Measurements from ENCODE around the gene MATN1.

The MATN1 gene

GRCh38 chr1:30696831-30697230, 26.6 kb downstream of the MATN1 start:
- Histone ChIP-seq H3K27ac (no peak overlapping the region), H3K4me3 (ENCODE audit: low read depth, low read length) (no peak overlapping the region), H3K4me2 (ENCODE audit: low read length) (no peak overlapping the region), H3K9me3 (ENCODE audit: control insufficient read depth, low read length) (no peaks in the 10 kb centered on the region), H3K79me2 (no peaks in the 10 kb centered on the region), H3K9ac (no peak overlapping the region), H3K27me3 (ENCODE audit: control insufficient read depth, insufficient read depth, low read length) (no peaks in the 10 kb centered on the region), H3K4me1 (no peaks in the 10 kb centered on the region), H3K36me3 (ENCODE audit: control insufficient read depth, insufficient read depth, low read length) (no peaks in the 10 kb centered on the region), H2AFZ (no peak overlapping the region)
- TF ChIP-seq CTCF (IDR thresholded peaks at IDR 0.05), result no peak

GRCh38 chr1:30695439-30695841, 27.9 kb downstream of the MATN1 start:
- TF ChIP-seq CTCF (IDR thresholded peaks at IDR 0.05), result no peak
- Histone ChIP-seq H2AFZ (no peak overlapping the region), H3K9ac (no peak overlapping the region), H3K27me3 (ENCODE audit: control insufficient read depth, insufficient read depth, low read length) (no peaks in the 10 kb centered on the region), H3K79me2 (no peaks in the 10 kb centered on the region), H3K4me2 (ENCODE audit: low read length) (no peak overlapping the region), H3K4me3 (ENCODE audit: low read depth, low read length) (no peak overlapping the region), H3K9me3 (ENCODE audit: control insufficient read depth, low read length) (no peaks in the 10 kb centered on the region), H3K27ac (no peak overlapping the region), H3K4me1 (peaks cover 4% of the 10 kb centered on the region), H3K36me3 (ENCODE audit: control insufficient read depth, insufficient read depth, low read length) (no peaks in the 10 kb centered on the region)

- Histone ChIP-seq H3K27me3 (ENCODE audit: control insufficient read depth, insufficient read depth, low read length) (no peaks in the 10 kb centered on the region), H3K9ac (no peak overlapping the region), H3K4me1 (peaks cover 4% of the 10 kb centered on the region), H3K79me2 (no peaks in the 10 kb centered on the region), H3K27ac (no peak overlapping the region), H3K4me2 (ENCODE audit: low read length) (no peak overlapping the region), H2AFZ (no peak overlapping the region), H3K4me3 (ENCODE audit: low read depth, low read length) (no peak overlapping the region), H3K36me3 (ENCODE audit: control insufficient read depth, insufficient read depth, low read length) (no peaks in the 10 kb centered on the region), H3K9me3 (ENCODE audit: control insufficient read depth, low read length) (no peaks in the 10 kb centered on the region)
- no peak for TF ChIP-seq CTCF (IDR thresholded peaks at IDR 0.05)
Observed at GRCh38 chr1:30694280-30695175, 28.9 kb downstream of the MATN1 start.

GRCh38 chr1:30693822-30694221, 29.6 kb downstream of the MATN1 start:
- TF ChIP-seq CTCF (IDR thresholded peaks at IDR 0.05), result no peak
- Histone ChIP-seq H3K79me2 (no peaks in the 10 kb centered on the region), H3K27me3 (ENCODE audit: control insufficient read depth, insufficient read depth, low read length) (no peaks in the 10 kb centered on the region), H3K4me2 (ENCODE audit: low read length) (no peak overlapping the region), H2AFZ (no peak overlapping the region), H3K36me3 (ENCODE audit: control insufficient read depth, insufficient read depth, low read length) (no peaks in the 10 kb centered on the region), H3K9ac (no peak overlapping the region), H3K9me3 (ENCODE audit: control insufficient read depth, low read length) (no peaks in the 10 kb centered on the region), H3K4me1 (peaks cover 4% of the 10 kb centered on the region), H3K4me3 (ENCODE audit: low read depth, low read length) (no peak overlapping the region), H3K27ac (no peak overlapping the region)

GRCh38 chr1:30693366-30693765, 30.0 kb downstream of the MATN1 start:
- H3K79me2 ChIP-seq, result no peaks in the 10 kb centered on the region
- H3K9ac ChIP-seq, result no peak overlapping the region
- H3K4me3 ChIP-seq (ENCODE audit: low read depth, low read length), result no peak overlapping the region
- no peak overlapping the region for H3K27ac ChIP-seq
- no peaks in the 10 kb centered on the region for H3K27me3 ChIP-seq (ENCODE audit: control insufficient read depth, insufficient read depth, low read length)
- no peaks in the 10 kb centered on the region for H3K36me3 ChIP-seq (ENCODE audit: control insufficient read depth, insufficient read depth, low read length)
- TF ChIP-seq CTCF (IDR thresholded peaks at IDR 0.05), result no peak
- H3K4me2 ChIP-seq (ENCODE audit: low read length), result no peak overlapping the region
- H2AFZ ChIP-seq, result no peak overlapping the region
- peaks cover 4% of the 10 kb centered on the region for H3K4me1 ChIP-seq
- no peaks in the 10 kb centered on the region for H3K9me3 ChIP-seq (ENCODE audit: control insufficient read depth, low read length)

Data from parathyroid adenoma (tissue), 2 donors.